Thyroid gland (tissue), 4 donors: ENCODE data around the gene CDC42BPA.

Source experiments
- POLR2A ChIP-seq, 2 donors: fragments of 450-650 bp; IDR thresholded peaks; one replicate each; pipeline ENCODE4 v1.6.1; 2017; ENCODE audit warnings: antibody characterized with exemption in 2 of 2, mild to moderate bottlenecking in 2 of 2, moderate library complexity in 1 of 2
- TF ChIP-seq, protein P1 (sequence below), 6 experiments: fragments of 200-600 bp in 3 of 6; fragments of 450-650 bp in 3 of 6; sonication (generic) in 3 of 6; IDR thresholded peaks; one replicate each; pipeline ENCODE4 v1.5.1; 2016 to 2019; ENCODE audit warnings: antibody characterized with exemption in 6 of 6, mild to moderate bottlenecking in 2 of 6, inconsistent platforms in 1 of 6, moderate library complexity in 1 of 6

DNA sequence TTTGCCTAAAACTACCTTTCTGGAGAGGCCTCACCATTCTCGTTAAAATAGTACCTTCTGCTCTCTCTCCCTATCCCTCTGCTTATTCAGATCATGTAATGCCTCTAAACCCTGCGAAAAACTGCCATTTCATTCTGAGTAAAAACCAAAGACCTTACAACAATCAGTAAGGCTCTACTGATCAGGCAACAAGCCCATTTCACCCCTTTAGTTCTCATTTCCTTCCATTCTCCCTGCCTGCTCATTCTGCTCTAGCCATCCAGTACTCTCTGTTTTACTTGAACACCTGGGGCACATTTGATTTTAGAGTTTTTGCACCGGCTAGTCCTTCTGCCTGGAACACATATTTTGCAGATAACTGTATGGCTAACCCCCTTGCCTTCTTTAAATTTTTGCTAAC, 190.4 kb downstream of the CDC42BPA start:
- TF ChIP-seq, protein P1, sequence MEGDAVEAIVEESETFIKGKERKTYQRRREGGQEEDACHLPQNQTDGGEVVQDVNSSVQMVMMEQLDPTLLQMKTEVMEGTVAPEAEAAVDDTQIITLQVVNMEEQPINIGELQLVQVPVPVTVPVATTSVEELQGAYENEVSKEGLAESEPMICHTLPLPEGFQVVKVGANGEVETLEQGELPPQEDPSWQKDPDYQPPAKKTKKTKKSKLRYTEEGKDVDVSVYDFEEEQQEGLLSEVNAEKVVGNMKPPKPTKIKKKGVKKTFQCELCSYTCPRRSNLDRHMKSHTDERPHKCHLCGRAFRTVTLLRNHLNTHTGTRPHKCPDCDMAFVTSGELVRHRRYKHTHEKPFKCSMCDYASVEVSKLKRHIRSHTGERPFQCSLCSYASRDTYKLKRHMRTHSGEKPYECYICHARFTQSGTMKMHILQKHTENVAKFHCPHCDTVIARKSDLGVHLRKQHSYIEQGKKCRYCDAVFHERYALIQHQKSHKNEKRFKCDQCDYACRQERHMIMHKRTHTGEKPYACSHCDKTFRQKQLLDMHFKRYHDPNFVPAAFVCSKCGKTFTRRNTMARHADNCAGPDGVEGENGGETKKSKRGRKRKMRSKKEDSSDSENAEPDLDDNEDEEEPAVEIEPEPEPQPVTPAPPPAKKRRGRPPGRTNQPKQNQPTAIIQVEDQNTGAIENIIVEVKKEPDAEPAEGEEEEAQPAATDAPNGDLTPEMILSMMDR (IDR thresholded peaks at IDR 0.05) = no peak
- TF ChIP-seq POLR2A (IDR thresholded peaks at IDR 0.05) = no peak
